Measurements from ENCODE around the gene TIGD1.
"Not testable (repeated sequence)": the region's sequence is repeated elsewhere in the genome, so short reads cannot be mapped to it uniquely, and the experiment has no call there.

Gene TIGD1

GRCh38 chr2:232570481-232570880 is 20.1 kb upstream of the TIGD1 start:
- not testable (repeated sequence) for DNase-seq (ENCODE audit: low read depth in 2 of 3, low spot score in 2 of 3)

- DNase-seq (ENCODE audit: low read depth in 2 of 3, low spot score in 2 of 3) = no peak
Measured at GRCh38 chr2:232569541-232569940, 19.2 kb upstream of the TIGD1 start.

GRCh38 chr2:232568161-232568560 is 17.8 kb upstream of the TIGD1 start:
- no peak for DNase-seq (ENCODE audit: low read depth in 2 of 3, low spot score in 2 of 3)

DNA sequence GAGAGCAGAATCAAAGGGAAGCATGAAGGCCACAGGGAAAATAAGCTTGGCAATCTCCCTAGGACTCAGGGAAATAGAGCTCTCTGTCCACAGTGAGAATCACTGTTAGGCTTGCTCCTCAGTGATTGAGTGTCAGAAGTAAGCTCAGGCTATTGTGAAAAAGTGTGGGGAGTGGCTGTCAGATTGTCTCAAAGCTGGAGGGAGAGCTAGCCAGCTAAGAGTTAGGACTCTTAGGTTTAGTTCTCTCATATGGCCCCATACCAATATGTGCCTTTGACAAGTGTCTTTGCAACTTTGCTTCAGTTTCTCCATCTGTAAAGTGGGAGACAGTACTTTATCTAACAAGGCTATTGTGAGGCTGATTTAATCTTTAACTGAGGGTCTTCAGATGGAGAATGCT is 17.4 kb upstream of the TIGD1 start:
- no peak for DNase-seq (ENCODE audit: low read depth in 2 of 3, low spot score in 2 of 3)

DNA sequence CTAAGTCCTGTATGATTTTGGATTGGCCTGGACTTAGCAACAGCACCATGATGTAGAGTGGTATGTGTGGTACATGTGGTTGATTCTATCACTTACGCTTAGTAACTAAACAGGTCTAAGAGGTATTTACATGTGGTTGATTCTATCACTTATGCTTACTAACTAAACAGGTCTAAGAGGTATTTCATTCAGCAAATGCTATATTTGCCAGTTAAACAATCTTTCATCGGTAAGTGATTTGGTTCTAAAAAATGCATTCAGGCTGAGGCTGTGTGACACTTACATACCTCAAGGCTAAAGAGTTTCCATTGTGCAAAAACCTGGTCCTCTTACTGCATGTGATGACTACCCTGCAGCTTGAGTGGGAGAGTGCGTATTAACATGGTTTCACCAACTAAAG is 13.2 kb upstream of the TIGD1 start:
- DNase-seq (ENCODE audit: low read depth in 2 of 3, low spot score in 2 of 3) = no peak

- no peak for DNase-seq (ENCODE audit: low read depth in 2 of 3, low spot score in 2 of 3)
Measured at GRCh38 chr2:232562515-232563151, 12.3 kb upstream of the TIGD1 start.

GRCh38 chr2:232556426-232556825 is 6.1 kb upstream of the TIGD1 start:
- DNase-seq (ENCODE audit: low read depth in 2 of 3, low spot score in 2 of 3) = no peak

DNA sequence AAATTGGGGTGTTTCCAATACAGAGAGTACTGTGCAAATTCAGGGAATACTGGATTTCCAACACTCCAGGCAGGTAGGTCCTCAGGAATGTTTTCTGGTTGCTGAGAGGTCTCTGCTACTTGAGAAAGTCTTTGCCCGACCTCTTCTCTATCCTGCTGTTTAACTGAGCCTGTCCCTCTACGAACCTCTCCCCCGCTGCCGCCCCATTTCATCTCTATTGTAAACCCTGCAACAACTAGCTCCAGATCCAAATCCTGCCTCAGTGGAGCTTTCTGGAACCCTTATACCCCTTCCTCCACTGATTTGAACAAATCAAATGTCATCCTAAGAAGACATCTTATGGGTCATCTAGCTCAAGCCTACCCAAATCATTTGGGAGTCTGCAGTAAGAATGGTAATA is 1.4 kb upstream of the TIGD1 start:
- DNase-seq (ENCODE audit: low read depth in 2 of 3, low spot score in 2 of 3) = no peak

DNA sequence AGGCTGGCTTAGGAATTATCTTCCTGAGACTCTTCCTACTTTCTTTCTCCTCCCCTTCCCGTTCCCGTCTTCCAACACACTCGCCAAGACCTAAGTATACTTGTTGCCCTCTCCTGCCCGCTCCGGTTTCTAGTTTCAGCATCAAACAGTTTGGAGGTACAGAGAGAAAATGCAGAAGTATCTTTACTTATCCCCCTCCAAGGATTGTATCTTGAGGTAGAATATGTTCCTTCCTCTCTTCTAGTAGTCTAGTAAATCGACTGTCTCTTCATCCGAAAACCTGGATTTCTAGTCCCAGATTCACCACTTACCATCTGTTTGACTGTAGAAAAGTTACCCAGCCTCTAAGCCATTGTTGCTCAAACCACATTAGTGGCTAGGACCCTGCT is 887 bp upstream of the TIGD1 start:
- no peak for DNase-seq (ENCODE audit: low read depth in 2 of 3, low spot score in 2 of 3)

GRCh38 chr2:232549655-232550353 is 553 bp downstream of the TIGD1 start:
- no peak for DNase-seq (ENCODE audit: low read depth in 2 of 3, low spot score in 2 of 3)

DNA sequence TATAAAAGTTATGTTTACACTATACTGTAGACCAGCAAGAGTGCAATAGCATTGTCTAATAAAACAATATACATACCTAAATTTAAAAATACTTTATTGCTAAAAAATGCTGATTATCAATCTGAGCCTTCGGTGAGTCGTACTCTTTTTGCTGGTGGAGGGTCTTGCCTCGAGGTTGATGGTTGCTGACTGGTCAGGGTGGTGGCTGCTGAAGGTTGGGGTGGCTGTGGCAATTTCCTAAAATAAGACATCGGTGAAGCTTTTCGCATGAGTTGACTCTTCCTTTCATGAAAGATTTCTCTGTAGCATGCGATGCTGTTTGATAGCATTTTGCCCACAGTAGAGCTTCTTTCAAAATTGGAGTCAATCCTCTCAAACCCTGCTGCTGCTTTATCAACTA is 2.4 kb downstream of the TIGD1 start:
- no peak for DNase-seq (ENCODE audit: low read depth in 2 of 3, low spot score in 2 of 3)

DNA sequence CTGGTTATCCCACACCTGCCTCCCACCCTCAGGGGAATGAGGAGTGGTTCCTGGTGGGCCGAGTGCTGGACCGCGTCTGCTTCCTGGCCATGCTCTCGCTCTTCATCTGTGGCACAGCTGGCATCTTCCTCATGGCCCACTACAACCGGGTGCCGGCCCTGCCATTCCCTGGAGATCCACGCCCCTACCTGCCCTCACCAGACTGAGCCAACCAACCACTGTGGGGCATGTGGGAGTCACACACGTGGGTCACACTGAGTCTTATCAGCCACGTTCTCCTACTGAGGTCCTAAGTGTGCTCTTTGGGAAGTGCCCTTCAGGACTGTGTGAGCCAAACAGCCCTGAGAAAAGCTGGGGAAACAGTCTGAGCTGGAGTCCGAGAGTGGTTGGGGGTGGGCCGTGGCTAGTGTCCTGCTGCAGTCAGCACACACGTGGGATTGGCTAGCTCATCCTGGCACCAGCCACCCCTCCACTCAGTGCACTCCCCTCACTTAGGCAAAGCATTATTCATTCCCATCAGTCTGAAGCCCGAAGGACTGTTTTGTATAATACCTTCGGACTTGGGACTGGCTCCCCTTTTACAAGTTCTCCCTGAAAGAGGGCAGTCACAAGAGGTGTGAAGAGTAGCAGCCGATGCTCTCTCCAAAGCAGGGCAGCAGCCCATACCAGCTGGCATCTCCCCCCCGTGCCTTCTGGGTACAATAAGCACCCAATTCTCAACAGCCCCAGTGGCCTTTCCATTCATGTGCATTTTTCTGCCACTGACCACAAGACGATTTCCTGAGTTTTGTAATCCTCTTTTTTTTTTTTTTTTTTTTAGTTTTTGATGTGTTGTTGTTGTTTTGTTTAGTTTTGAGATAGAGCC is 4.6 kb downstream of the TIGD1 start:
- DNase-seq (ENCODE audit: low read depth in 2 of 3, low spot score in 2 of 3) = no peak

- no peak for DNase-seq (ENCODE audit: low read depth in 2 of 3, low spot score in 2 of 3)
Measured at GRCh38 chr2:232544674-232545073, 5.7 kb downstream of the TIGD1 start.

- no peak for DNase-seq (ENCODE audit: low read depth in 2 of 3, low spot score in 2 of 3)
Measured at GRCh38 chr2:232543928-232544631, 6.3 kb downstream of the TIGD1 start.

DNA sequence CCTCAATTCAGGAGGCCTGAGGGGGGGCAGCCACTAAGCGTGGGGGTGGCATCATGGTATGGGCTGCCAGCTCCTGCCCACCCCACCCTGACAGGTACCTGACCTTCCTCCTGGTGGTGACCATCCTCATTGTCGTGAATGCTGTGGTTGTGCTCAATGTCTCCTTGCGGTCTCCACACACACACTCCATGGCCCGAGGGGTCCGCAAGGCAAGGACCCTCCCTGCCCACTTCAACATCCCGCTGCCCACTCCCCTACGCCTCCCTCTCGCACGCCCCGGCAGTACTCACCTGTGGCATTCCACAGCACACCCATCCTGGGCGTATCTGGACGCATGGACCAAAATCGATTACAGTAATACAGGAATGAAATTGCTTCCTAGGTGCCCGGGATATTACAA is 6.9 kb downstream of the TIGD1 start:
- DNase-seq (ENCODE audit: low read depth in 2 of 3, low spot score in 2 of 3) = no peak

DNA sequence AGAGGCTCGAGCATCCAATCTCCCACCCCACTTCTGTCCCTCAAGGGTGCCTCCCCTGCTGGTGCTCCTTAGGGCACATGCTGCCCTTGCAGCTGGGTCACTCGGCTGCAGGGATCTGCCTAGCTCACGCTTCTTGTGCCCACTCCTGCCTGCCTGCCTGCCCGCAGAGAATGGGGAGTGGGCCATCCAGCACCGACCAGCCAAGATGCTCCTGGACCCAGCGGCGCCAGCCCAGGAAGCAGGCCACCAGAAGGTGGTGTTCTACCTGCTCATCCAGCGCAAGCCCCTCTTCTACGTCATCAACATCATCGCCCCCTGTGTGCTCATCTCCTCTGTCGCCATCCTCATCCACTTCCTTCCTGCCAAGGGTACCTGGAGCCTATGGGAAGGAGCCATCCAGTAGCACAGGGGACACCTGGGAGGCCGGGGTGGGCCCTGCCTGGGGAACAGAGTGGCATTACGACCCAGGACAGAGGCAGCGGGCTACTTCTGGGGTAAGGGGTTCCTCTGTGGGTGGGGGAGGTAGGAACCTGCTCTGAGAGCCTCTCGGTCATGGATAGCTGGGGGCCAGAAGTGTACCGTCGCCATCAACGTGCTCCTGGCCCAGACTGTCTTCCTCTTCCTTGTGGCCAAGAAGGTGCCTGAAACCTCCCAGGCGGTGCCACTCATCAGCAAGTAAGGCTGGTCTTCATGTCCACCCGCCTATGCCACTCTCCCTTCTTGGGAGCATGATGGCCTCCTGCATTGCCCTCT is 7.5 kb downstream of the TIGD1 start:
- DNase-seq (ENCODE audit: low read depth in 2 of 3, low spot score in 2 of 3) = no peak

DNA sequence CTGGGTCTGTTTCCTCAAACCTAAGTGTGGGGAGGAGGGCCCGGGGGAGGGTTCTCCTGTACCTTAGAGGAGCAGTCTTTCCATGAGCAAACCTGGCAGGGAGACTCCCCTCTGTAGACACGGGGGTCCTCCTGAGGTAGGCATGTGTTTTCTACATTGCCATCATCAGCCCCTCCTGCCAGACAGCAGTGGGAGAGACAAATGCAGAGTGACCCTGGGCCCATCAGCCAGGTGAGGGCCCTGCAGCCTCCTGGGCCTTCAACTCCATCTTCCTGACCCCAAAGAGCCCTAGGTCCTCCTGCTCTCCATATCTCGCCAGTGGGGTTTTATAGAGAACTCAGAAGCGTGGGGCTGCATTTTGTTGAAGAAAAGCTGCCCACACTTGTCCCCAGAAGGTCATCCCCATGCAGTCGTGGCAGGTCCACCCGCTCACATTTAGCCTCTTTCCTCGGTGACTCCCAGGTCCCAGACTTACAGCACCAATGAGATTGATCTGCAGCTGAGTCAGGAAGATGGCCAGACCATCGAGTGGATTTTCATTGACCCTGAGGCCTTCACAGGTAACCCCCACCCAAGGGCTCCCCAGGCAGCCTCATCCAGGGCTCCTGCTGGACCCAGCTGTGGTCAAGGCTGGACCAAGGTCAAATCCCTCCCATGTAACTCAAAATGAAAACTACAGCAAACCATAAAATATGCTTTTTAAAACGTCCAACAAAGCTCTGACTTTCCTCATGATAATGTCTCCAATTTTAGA is 8.2 kb downstream of the TIGD1 start:
- no peak for DNase-seq (ENCODE audit: low read depth in 2 of 3, low spot score in 2 of 3)

DNA sequence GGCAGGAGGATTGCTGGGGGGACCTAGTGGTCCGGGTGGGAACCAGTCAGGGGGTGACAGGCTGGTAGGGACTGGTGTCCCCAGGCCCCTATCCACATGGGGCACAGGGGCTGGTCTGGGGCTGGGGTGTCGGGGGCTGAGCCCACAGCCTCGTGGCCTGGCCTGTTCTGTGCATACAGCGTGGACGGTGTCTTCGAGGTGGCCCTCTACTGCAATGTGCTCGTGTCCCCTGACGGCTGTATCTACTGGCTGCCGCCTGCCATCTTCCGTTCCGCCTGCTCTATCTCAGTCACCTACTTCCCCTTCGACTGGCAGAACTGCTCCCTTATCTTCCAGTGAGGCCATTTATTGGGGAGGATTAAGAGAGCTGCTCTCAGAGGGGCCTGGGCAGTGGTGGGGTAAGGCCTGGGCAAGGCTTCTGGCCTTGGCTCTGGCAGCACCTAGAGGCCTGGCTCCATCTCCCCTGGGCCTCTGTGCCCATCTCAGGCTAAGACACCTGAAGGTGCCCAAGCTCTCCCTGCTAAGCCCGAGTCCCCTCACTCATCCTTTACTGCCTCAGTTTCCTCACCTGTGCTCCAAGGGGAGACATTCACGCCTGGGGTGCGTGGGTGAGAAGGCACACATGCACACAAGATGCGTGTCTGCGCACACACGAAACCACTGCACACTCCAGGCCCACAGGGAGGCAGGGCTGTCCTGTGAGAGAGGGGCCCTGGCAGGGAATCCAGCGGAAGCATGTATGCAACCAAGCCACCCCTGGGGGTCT is 9.0 kb downstream of the TIGD1 start:
- no peak for DNase-seq (ENCODE audit: low read depth in 2 of 3, low spot score in 2 of 3)

- no peak for DNase-seq (ENCODE audit: low read depth in 2 of 3, low spot score in 2 of 3)
Measured at GRCh38 chr2:232540441-232541041, 9.8 kb downstream of the TIGD1 start.

Data from activated CD8-positive, alpha-beta memory T cell treated with anti-CD3 and anti-CD28 coated beads for 48 hours (primary cell).